ENCODE results near the gene TBL2.

TBL2 gene

DNA sequence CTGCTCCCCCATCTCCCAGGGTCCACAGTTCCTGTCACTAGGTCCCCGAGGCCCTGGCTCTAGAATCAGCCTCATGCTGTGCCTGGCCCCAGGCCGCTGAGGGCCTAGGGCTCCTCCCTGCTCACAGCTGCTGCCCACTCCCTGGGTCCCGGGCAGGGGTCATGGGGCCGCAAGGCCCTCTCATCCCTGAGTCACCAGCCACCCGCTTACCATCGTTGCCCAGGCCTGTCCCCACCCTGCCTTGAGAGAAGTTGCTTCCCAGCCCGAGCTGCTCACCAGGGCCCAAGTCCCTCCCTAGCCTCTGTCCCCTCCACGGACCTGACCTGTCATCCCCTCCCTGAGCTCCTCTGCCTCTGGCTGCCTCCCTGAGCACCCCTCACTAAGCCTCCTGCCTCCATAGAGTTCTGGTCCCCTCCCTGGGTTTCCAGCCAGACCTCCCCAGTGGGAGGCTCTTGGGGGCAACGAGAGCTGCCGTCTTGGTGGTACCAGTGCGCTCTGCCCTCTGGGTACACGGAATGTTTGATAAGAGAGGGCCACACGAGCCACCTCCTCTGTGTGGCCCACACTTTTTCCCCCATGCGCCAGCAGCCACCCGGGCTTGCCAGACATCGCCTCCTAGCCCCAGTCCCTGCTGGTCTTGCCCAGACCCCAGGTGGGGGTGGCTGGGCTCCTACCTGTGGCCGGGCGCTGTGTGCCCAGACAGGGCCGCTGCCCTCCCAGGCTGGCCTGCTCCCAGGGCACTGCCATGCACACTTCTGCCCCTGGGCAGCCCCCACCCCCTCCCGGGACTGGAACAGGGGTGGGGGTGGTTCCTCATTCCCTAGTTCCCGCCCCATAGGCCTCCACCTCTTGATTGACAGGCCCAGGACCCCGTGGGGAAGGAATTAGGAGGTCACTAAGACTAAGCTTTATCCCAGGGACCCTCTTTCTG lies 24.6 kb upstream of the TBL2 start:
- H3K4me1 ChIP-seq (ENCODE audit: control insufficient read depth, insufficient read depth, low read length), result no peaks in the 10 kb centered on the region
- no peaks in the 10 kb centered on the region for H3K36me3 ChIP-seq (ENCODE audit: control insufficient read depth, insufficient read depth, low read length)
- no peaks in the 10 kb centered on the region for H3K9me3 ChIP-seq (ENCODE audit: control insufficient read depth, insufficient read depth, low read length)
- no peak overlapping the region for H3K4me3 ChIP-seq (ENCODE audit: low read depth, low read length)
- no peak overlapping the region for H3K9ac ChIP-seq (ENCODE audit: low read depth, low read length)
- H3K27me3 ChIP-seq (ENCODE audit: control insufficient read depth, insufficient read depth, low read length), result peaks cover 5% of the 10 kb centered on the region

GRCh38 chr7:73599916-73600315 lies 21.5 kb upstream of the TBL2 start:
- peaks cover 7% of the 10 kb centered on the region for H3K27me3 ChIP-seq (ENCODE audit: control insufficient read depth, insufficient read depth, low read length)
- H3K4me3 ChIP-seq (ENCODE audit: low read depth, low read length), result no peak overlapping the region
- H3K9me3 ChIP-seq (ENCODE audit: control insufficient read depth, insufficient read depth, low read length), result no peaks in the 10 kb centered on the region
- no peak overlapping the region for H3K9ac ChIP-seq (ENCODE audit: low read depth, low read length)
- H3K36me3 ChIP-seq (ENCODE audit: control insufficient read depth, insufficient read depth, low read length), result no peaks in the 10 kb centered on the region
- H3K4me1 ChIP-seq (ENCODE audit: control insufficient read depth, insufficient read depth, low read length), result no peaks in the 10 kb centered on the region

DNA sequence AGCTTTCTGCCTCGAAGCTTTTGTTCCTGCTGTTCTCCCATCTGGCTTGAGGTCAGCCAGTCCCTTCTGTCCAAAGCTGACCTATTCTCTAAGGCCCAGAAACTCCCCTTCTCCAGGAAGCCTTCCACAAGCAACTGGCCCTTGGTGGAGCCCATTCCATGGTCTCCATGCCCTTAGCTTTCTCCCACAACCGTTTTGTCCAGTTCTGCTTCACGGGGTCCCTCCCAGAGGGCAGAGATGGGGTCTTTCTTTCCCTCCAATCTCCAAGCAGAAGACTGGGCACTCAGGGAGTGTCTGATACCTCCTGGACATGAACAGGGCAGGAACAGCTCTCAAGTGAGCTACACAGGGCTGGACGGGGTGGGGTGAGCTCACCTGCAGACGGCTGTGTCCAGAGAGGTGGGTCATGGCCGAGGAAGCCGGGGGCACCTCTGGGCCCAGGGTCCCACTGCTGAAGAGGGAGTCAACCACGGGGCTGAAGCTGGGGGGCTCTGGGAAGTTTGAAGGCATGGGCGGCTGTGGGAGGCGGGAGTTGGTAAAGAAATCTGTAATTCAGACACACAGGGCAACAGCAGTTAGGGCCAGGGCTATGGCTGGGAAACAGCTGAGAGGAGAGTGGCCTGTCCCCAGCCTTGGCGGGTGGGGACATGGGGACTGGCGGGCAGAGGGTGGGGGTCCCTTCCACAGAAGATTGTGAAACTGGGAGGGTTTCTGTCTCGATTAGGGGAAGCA lies 20.9 kb upstream of the TBL2 start:
- no peak overlapping the region for H3K9ac ChIP-seq (ENCODE audit: low read depth, low read length)
- no peaks in the 10 kb centered on the region for H3K9me3 ChIP-seq (ENCODE audit: control insufficient read depth, insufficient read depth, low read length)
- H3K4me1 ChIP-seq (ENCODE audit: control insufficient read depth, insufficient read depth, low read length), result no peaks in the 10 kb centered on the region
- H3K36me3 ChIP-seq (ENCODE audit: control insufficient read depth, insufficient read depth, low read length), result no peaks in the 10 kb centered on the region
- H3K27me3 ChIP-seq (ENCODE audit: control insufficient read depth, insufficient read depth, low read length), result peaks cover 7% of the 10 kb centered on the region
- H3K4me3 ChIP-seq (ENCODE audit: low read depth, low read length), result no peak overlapping the region

GRCh38 chr7:73597978-73598782 lies 19.8 kb upstream of the TBL2 start:
- Histone ChIP-seq H3K9ac (ENCODE audit: low read depth, low read length) (no peak overlapping the region), H3K27me3 (ENCODE audit: control insufficient read depth, insufficient read depth, low read length) (peaks cover 7% of the 10 kb centered on the region), H3K36me3 (ENCODE audit: control insufficient read depth, insufficient read depth, low read length) (no peaks in the 10 kb centered on the region), H3K4me1 (ENCODE audit: control insufficient read depth, insufficient read depth, low read length) (no peaks in the 10 kb centered on the region), H3K9me3 (ENCODE audit: control insufficient read depth, insufficient read depth, low read length) (no peaks in the 10 kb centered on the region), H3K4me3 (ENCODE audit: low read depth, low read length) (no peak overlapping the region)

- Histone ChIP-seq H3K4me3 (ENCODE audit: low read depth, low read length) (no peak overlapping the region), H3K4me1 (ENCODE audit: control insufficient read depth, insufficient read depth, low read length) (no peaks in the 10 kb centered on the region), H3K36me3 (ENCODE audit: control insufficient read depth, insufficient read depth, low read length) (no peaks in the 10 kb centered on the region), H3K27me3 (ENCODE audit: control insufficient read depth, insufficient read depth, low read length) (peaks cover 5% of the 10 kb centered on the region), H3K9me3 (ENCODE audit: control insufficient read depth, insufficient read depth, low read length) (no peaks in the 10 kb centered on the region), H3K9ac (ENCODE audit: low read depth, low read length) (no peak overlapping the region)
Measured at GRCh38 chr7:73596191-73597065, 18.0 kb upstream of the TBL2 start.

GRCh38 chr7:73595358-73595757 lies 17.0 kb upstream of the TBL2 start:
- H3K27me3 ChIP-seq (ENCODE audit: control insufficient read depth, insufficient read depth, low read length), result peaks cover 5% of the 10 kb centered on the region
- H3K9me3 ChIP-seq (ENCODE audit: control insufficient read depth, insufficient read depth, low read length), result no peaks in the 10 kb centered on the region
- H3K4me1 ChIP-seq (ENCODE audit: control insufficient read depth, insufficient read depth, low read length), result no peaks in the 10 kb centered on the region
- H3K36me3 ChIP-seq (ENCODE audit: control insufficient read depth, insufficient read depth, low read length), result no peaks in the 10 kb centered on the region
- H3K4me3 ChIP-seq (ENCODE audit: low read depth, low read length), result no peak overlapping the region
- H3K9ac ChIP-seq (ENCODE audit: low read depth, low read length), result no peak overlapping the region

- Histone ChIP-seq H3K9ac (ENCODE audit: low read depth, low read length) (no peak overlapping the region), H3K27me3 (ENCODE audit: control insufficient read depth, insufficient read depth, low read length) (peaks cover 3% of the 10 kb centered on the region), H3K4me3 (ENCODE audit: low read depth, low read length) (no peak overlapping the region), H3K36me3 (ENCODE audit: control insufficient read depth, insufficient read depth, low read length) (no peaks in the 10 kb centered on the region), H3K9me3 (ENCODE audit: control insufficient read depth, insufficient read depth, low read length) (no peaks in the 10 kb centered on the region), H3K4me1 (ENCODE audit: control insufficient read depth, insufficient read depth, low read length) (no peaks in the 10 kb centered on the region)
Measured at GRCh38 chr7:73593207-73594045, 15.0 kb upstream of the TBL2 start.

GRCh38 chr7:73586911-73587310 lies 8.5 kb upstream of the TBL2 start:
- Histone ChIP-seq H3K4me1 (ENCODE audit: control insufficient read depth, insufficient read depth, low read length) (no peaks in the 10 kb centered on the region), H3K27me3 (ENCODE audit: control insufficient read depth, insufficient read depth, low read length) (peaks cover 39% of the 10 kb centered on the region), H3K36me3 (ENCODE audit: control insufficient read depth, insufficient read depth, low read length) (no peaks in the 10 kb centered on the region), H3K9ac (ENCODE audit: low read depth, low read length) (no peak overlapping the region), H3K9me3 (ENCODE audit: control insufficient read depth, insufficient read depth, low read length) (no peaks in the 10 kb centered on the region), H3K4me3 (ENCODE audit: low read depth, low read length) (no peak overlapping the region)

GRCh38 chr7:73585196-73585595 lies 6.8 kb upstream of the TBL2 start:
- no peaks in the 10 kb centered on the region for H3K4me1 ChIP-seq (ENCODE audit: control insufficient read depth, insufficient read depth, low read length)
- no peaks in the 10 kb centered on the region for H3K9me3 ChIP-seq (ENCODE audit: control insufficient read depth, insufficient read depth, low read length)
- no peaks in the 10 kb centered on the region for H3K36me3 ChIP-seq (ENCODE audit: control insufficient read depth, insufficient read depth, low read length)
- H3K4me3 ChIP-seq (ENCODE audit: low read depth, low read length), result no peak overlapping the region
- H3K27me3 ChIP-seq (ENCODE audit: control insufficient read depth, insufficient read depth, low read length), result peaks cover 46% of the 10 kb centered on the region
- H3K9ac ChIP-seq (ENCODE audit: low read depth, low read length), result no peak overlapping the region

GRCh38 chr7:73582664-73583202 lies 4.4 kb upstream of the TBL2 start:
- H3K4me1 ChIP-seq (ENCODE audit: control insufficient read depth, insufficient read depth, low read length), result no peaks in the 10 kb centered on the region
- no peaks in the 10 kb centered on the region for H3K36me3 ChIP-seq (ENCODE audit: control insufficient read depth, insufficient read depth, low read length)
- no peak overlapping the region for H3K9ac ChIP-seq (ENCODE audit: low read depth, low read length)
- no peak overlapping the region for H3K4me3 ChIP-seq (ENCODE audit: low read depth, low read length)
- peaks cover 51% of the 10 kb centered on the region for H3K27me3 ChIP-seq (ENCODE audit: control insufficient read depth, insufficient read depth, low read length)
- no peaks in the 10 kb centered on the region for H3K9me3 ChIP-seq (ENCODE audit: control insufficient read depth, insufficient read depth, low read length)

Measured in iPS-15b (cell line).